Fibroblast of skin of left biceps (primary cell): Measurements from ENCODE around the gene NOL4L.
A peak's percentile ranks its signal among the peaks of the same experiment; 100 is the strongest.

Source experiments
- DNase-seq, 2 experiments: peaks; one replicate each; pipeline ENCODE4 v3.0.0-alpha.2; 2013; ENCODE audit warnings: low read depth in 2 of 2

NOL4L gene

GRCh38 chr20:32585011-32585585, at the start of gene NOL4L:
Gene NOL4L (minus strand): TSS chr20:32585333. CDS start chr20:32584890, 443 bp downstream.
- no peak for DNase-seq

- DNase-seq, result peak; percentile 13 to 19
Observed at GRCh38 chr20:32634041-32634805, 49.1 kb upstream of the NOL4L start.

GRCh38 chr20:32632461-32633354, 47.6 kb upstream of the NOL4L start:
- no peak for DNase-seq

- no peak for DNase-seq
Observed at GRCh38 chr20:32631933-32632460, 46.9 kb upstream of the NOL4L start.

GRCh38 chr20:32629813-32630212, 44.7 kb upstream of the NOL4L start:
- no peak for DNase-seq

- DNase-seq, result no peak
Observed at GRCh38 chr20:32628960-32629530, 43.9 kb upstream of the NOL4L start.

GRCh38 chr20:32626859-32627636, 41.9 kb upstream of the NOL4L start:
- no peak for DNase-seq

GRCh38 chr20:32626407-32626806, 41.3 kb upstream of the NOL4L start:
- no peak for DNase-seq

GRCh38 chr20:32625996-32626395, 40.9 kb upstream of the NOL4L start:
- no peak for DNase-seq

- no peak for DNase-seq
Observed at GRCh38 chr20:32624687-32625345, 39.7 kb upstream of the NOL4L start.

- DNase-seq, result no peak
Observed at GRCh38 chr20:32623667-32624157, 38.6 kb upstream of the NOL4L start.

GRCh38 chr20:32622585-32623468, 37.7 kb upstream of the NOL4L start:
- DNase-seq, result no peak

GRCh38 chr20:32621891-32622584, 36.9 kb upstream of the NOL4L start:
- DNase-seq, result no peak

- no peak for DNase-seq
Observed at GRCh38 chr20:32621071-32621890, 36.1 kb upstream of the NOL4L start.

GRCh38 chr20:32619586-32619985, 34.5 kb upstream of the NOL4L start:
- DNase-seq, result no peak

- no peak for DNase-seq
Observed at GRCh38 chr20:32614772-32615171, 29.6 kb upstream of the NOL4L start.

- DNase-seq, result no peak
Observed at GRCh38 chr20:32614303-32614702, 29.2 kb upstream of the NOL4L start.
